NCI-H1105 treated with DMSO at 0.1 percent for 48 hours (cell line): Measurements from ENCODE around the gene PLG.
A peak's percentile ranks its signal among the peaks of the same experiment; 100 is the strongest.
"Not testable (repeated sequence)": the region's sequence is repeated elsewhere in the genome, so short reads cannot be mapped to it uniquely, and the experiment has no call there.

Source experiments
- DNase-seq: peaks from one replicate; lab custom pipeline; 2025; lab: John Stamatoyannopoulos, UW

The PLG gene

GRCh38 chr6:160775792-160776580 lies 73.9 kb downstream of the PLG start:
- DNase-seq, result no peak

- DNase-seq, result not testable (repeated sequence)
Observed at GRCh38 chr6:160779095-160779494, 77.1 kb downstream of the PLG start.

- DNase-seq, result not testable (repeated sequence)
Observed at GRCh38 chr6:160780656-160781055, 78.6 kb downstream of the PLG start.

GRCh38 chr6:160781298-160781697 lies 79.3 kb downstream of the PLG start:
- DNase-seq, result no peak

- no peak for DNase-seq
Observed at GRCh38 chr6:160782228-160782627, 80.2 kb downstream of the PLG start.

- DNase-seq, result no peak
Observed at GRCh38 chr6:160783741-160784140, 81.7 kb downstream of the PLG start.

- not testable (repeated sequence) for DNase-seq
Observed at GRCh38 chr6:160788126-160788525, 86.1 kb downstream of the PLG start.

GRCh38 chr6:160788806-160789205 lies 86.8 kb downstream of the PLG start:
- no peak for DNase-seq

GRCh38 chr6:160789263-160790027 lies 87.4 kb downstream of the PLG start:
- no peak for DNase-seq

- no peak for DNase-seq
Observed at GRCh38 chr6:160790028-160790792, 88.2 kb downstream of the PLG start.

- no peak for DNase-seq
Observed at GRCh38 chr6:160791459-160791858, 89.4 kb downstream of the PLG start.

- no peak for DNase-seq
Observed at GRCh38 chr6:160791981-160792418, 90.0 kb downstream of the PLG start.

- no peak for DNase-seq
Observed at GRCh38 chr6:160792708-160793107, 90.7 kb downstream of the PLG start.

GRCh38 chr6:160793652-160794051 lies 91.6 kb downstream of the PLG start:
- DNase-seq, result no peak

- no peak for DNase-seq
Observed at GRCh38 chr6:160795721-160796120, 93.7 kb downstream of the PLG start.

GRCh38 chr6:160798625-160799024 lies 96.6 kb downstream of the PLG start:
- no peak for DNase-seq

GRCh38 chr6:160799801-160800506 lies 97.9 kb downstream of the PLG start:
- DNase-seq, result no peak

- DNase-seq, result peak; percentile 53
Observed at GRCh38 chr6:160801418-160801817, 99.4 kb downstream of the PLG start.

- DNase-seq, result not testable (repeated sequence)
Observed at GRCh38 chr6:160802049-160802448, 100.0 kb downstream of the PLG start.
